GM19099 (cell line): ENCODE measurements around the gene ACOXL.

ENCODE experiments used
- POLR2A ChIP-seq: IDR thresholded peaks from 3 replicates; pipeline ENCODE4 v1.6.1; 2011; ENCODE audit warnings: low read depth; ENCODE audit not compliant: insufficient read length; ENCODE audit errors: extremely low read depth

ACOXL gene

GRCh38 chr2:110718382-110718781, 14.0 kb upstream of the ACOXL start:
- no peak for TF ChIP-seq POLR2A

GRCh38 chr2:110718990-110719389, 13.4 kb upstream of the ACOXL start:
- TF ChIP-seq POLR2A: no peak

GRCh38 chr2:110720547-110720946, 11.8 kb upstream of the ACOXL start:
- TF ChIP-seq POLR2A: no peak

- TF ChIP-seq POLR2A: no peak
These were observed 7.6 kb upstream of the ACOXL start for GRCh38 chr2:110724820-110725219.

GRCh38 chr2:110725370-110725769, 7.0 kb upstream of the ACOXL start:
- TF ChIP-seq POLR2A: no peak

- TF ChIP-seq POLR2A: no peak
These were observed 6.5 kb upstream of the ACOXL start for GRCh38 chr2:110725859-110726258.

- no peak for TF ChIP-seq POLR2A
These were observed 6.1 kb upstream of the ACOXL start for GRCh38 chr2:110726285-110726684.

GRCh38 chr2:110727923-110728322, 4.5 kb upstream of the ACOXL start:
- TF ChIP-seq POLR2A: no peak

GRCh38 chr2:110729106-110729505, 3.3 kb upstream of the ACOXL start:
- no peak for TF ChIP-seq POLR2A

- no peak for TF ChIP-seq POLR2A
These were observed 1.3 kb upstream of the ACOXL start for GRCh38 chr2:110731064-110731463.

- TF ChIP-seq POLR2A: no peak
These were observed 3.0 kb downstream of the ACOXL start for GRCh38 chr2:110735366-110735765.

- TF ChIP-seq POLR2A: no peak
These were observed 5.4 kb downstream of the ACOXL start for GRCh38 chr2:110737783-110738182.

GRCh38 chr2:110740747-110741349, 8.5 kb downstream of the ACOXL start:
- no peak for TF ChIP-seq POLR2A

GRCh38 chr2:110741491-110741980, 9.2 kb downstream of the ACOXL start:
- no peak for TF ChIP-seq POLR2A

GRCh38 chr2:110742412-110742811, 10.0 kb downstream of the ACOXL start:
- no peak for TF ChIP-seq POLR2A

- TF ChIP-seq POLR2A: no peak
These were observed 11.2 kb downstream of the ACOXL start for GRCh38 chr2:110743600-110743999.

GRCh38 chr2:110744429-110744828, 12.1 kb downstream of the ACOXL start:
- no peak for TF ChIP-seq POLR2A
